WTC11 (cell line): ENCODE results near the gene SGTA. TPM values are rescaled to one million over a fixed set of nuclear protein-coding genes. Genes with fewer than 3 reads are reported as not detected.

ENCODE experiments used
- ATAC-seq: fragments of 200-7000 bp; cut with Tn5 transposase; 2 replicates; pipeline ENCODE4 v1.10.0; 2021; ENCODE audit warnings: mild to moderate bottlenecking, moderate library complexity
- CTCF ChIA-PET: fragments of 300-600 bp; sonication (Branson Sonifier 250); formaldehyde crosslinking; loops from one replicate; lab custom pipeline; 2021; ENCODE audit warnings: antibody characterized with exemption; lab: Charles Lee
- POLR2A ChIA-PET: fragments of 350-600 bp; sonication (Branson Sonifier 250); formaldehyde crosslinking; loops from one replicate; lab custom pipeline; 2021; ENCODE audit warnings: antibody characterized with exemption; lab: Charles Lee
- DNase-seq: peaks from one replicate; pipeline ENCODE4 v3.0.0; 2021; ENCODE audit warnings: low spot score
- H3K27ac Mint-ChIP-seq: 2 replicates; pipeline ENCODE4 v1.8.0; 2021; ENCODE audit warnings: mixed read lengths
- H3K27me3 Mint-ChIP-seq: 2 replicates; pipeline ENCODE4 v1.8.0; 2021; ENCODE audit warnings: low read depth, mild to moderate bottlenecking, moderate library complexity, mixed read lengths
- H3K36me3 Mint-ChIP-seq: 2 replicates; pipeline ENCODE4 v1.8.0; 2021; ENCODE audit warnings: mixed read lengths
- H3K4me1 Mint-ChIP-seq: 2 replicates; pipeline ENCODE4 v1.8.0; 2022; ENCODE audit warnings: mixed read lengths
- H3K4me3 Mint-ChIP-seq: 2 replicates; pipeline ENCODE4 v1.8.0; 2021; ENCODE audit warnings: mild to moderate bottlenecking, moderate library complexity, mixed read lengths
- H3K9me3 Mint-ChIP-seq: 2 replicates; pipeline ENCODE4 v1.8.0; 2021; ENCODE audit warnings: mixed read lengths
- AR ChIP-seq: fragments of 250-450 bp; sonication (Bioruptor Pico); IDR thresholded peaks from 2 replicates; pipeline ENCODE4 v1.9.0; 2021; ENCODE audit warnings: mild to moderate bottlenecking
- CREM ChIP-seq: sonication (generic); formaldehyde crosslinking; IDR thresholded peaks from 2 replicates; pipeline ENCODE4 v1.8.1; 2022; ENCODE audit warnings: mild to moderate bottlenecking, missing genetic modification reagents, moderate library complexity
- EMX1 ChIP-seq: fragments of 250-450 bp; sonication (Bioruptor Pico); IDR thresholded peaks from 2 replicates; pipeline ENCODE4 v1.8.0; 2021; ENCODE audit warnings: mild to moderate bottlenecking
- ERG ChIP-seq: fragments of 250-450 bp; sonication (Bioruptor Pico); IDR thresholded peaks from 2 replicates; pipeline ENCODE4 v1.8.0; 2021; ENCODE audit warnings: mild to moderate bottlenecking
- GRHL2 ChIP-seq: fragments of 250-450 bp; sonication (Bioruptor Pico); IDR thresholded peaks from 2 replicates; pipeline ENCODE4 v1.8.0; 2022; ENCODE audit warnings: mild to moderate bottlenecking, moderate library complexity; ENCODE audit not compliant: insufficient replicate concordance, severe bottlenecking
- IRF1 ChIP-seq: sonication (generic); formaldehyde crosslinking; IDR thresholded peaks from 2 replicates; pipeline ENCODE4 v1.8.0; 2023; ENCODE audit warnings: missing genetic modification reagents
- IRF2 ChIP-seq: sonication (generic); formaldehyde crosslinking; IDR thresholded peaks from 2 replicates; pipeline ENCODE4 v1.8.0; 2022; ENCODE audit warnings: low read depth, missing genetic modification reagents, borderline replicate concordance
- MAX ChIP-seq: sonication (generic); formaldehyde crosslinking; IDR thresholded peaks from 2 replicates; pipeline ENCODE4 v1.8.0; 2022; ENCODE audit warnings: mild to moderate bottlenecking, missing genetic modification reagents
- MLX ChIP-seq: sonication (generic); formaldehyde crosslinking; IDR thresholded peaks from 2 replicates; pipeline ENCODE4 v1.8.1; 2023; ENCODE audit warnings: mild to moderate bottlenecking, missing genetic modification reagents, moderate library complexity
- MYBL2 ChIP-seq: sonication (generic); formaldehyde crosslinking; IDR thresholded peaks from 2 replicates; pipeline ENCODE4 v1.8.1; 2023; ENCODE audit warnings: mild to moderate bottlenecking, moderate library complexity, missing genetic modification reagents
- NFATC4 ChIP-seq: fragments of 250-450 bp; sonication (Bioruptor Pico); IDR thresholded peaks from 2 replicates; pipeline ENCODE4 v1.9.0; 2021; ENCODE audit warnings: mild to moderate bottlenecking
- NFE2L1 ChIP-seq: sonication (generic); formaldehyde crosslinking; IDR thresholded peaks from 2 replicates; pipeline ENCODE4 v1.8.1; 2023; ENCODE audit warnings: missing genetic modification reagents
- PREB ChIP-seq: sonication (generic); formaldehyde crosslinking; IDR thresholded peaks from 2 replicates; pipeline ENCODE4 v1.8.1; 2022; ENCODE audit warnings: mild to moderate bottlenecking, missing genetic modification reagents, moderate library complexity, borderline replicate concordance
- SP1 ChIP-seq: sonication (generic); formaldehyde crosslinking; conservative IDR thresholded peaks from 2 replicates; pipeline ENCODE4 v1.8.1; 2022; ENCODE audit warnings: missing genetic modification reagents
- TCF7 ChIP-seq: sonication (generic); formaldehyde crosslinking; IDR thresholded peaks from 2 replicates; pipeline ENCODE4 v1.8.0; 2022; ENCODE audit warnings: mild to moderate bottlenecking, low read depth, missing genetic modification reagents, moderate library complexity
- USF1 ChIP-seq: sonication (generic); formaldehyde crosslinking; IDR thresholded peaks from 2 replicates; pipeline ENCODE4 v1.8.0; 2022; ENCODE audit warnings: mild to moderate bottlenecking, missing genetic modification reagents
- ZBTB43 ChIP-seq: sonication (generic); formaldehyde crosslinking; IDR thresholded peaks from 2 replicates; pipeline ENCODE4 v1.8.1; 2023; ENCODE audit warnings: mild to moderate bottlenecking, missing genetic modification reagents
- ZNF138 ChIP-seq: sonication (generic); formaldehyde crosslinking; conservative IDR thresholded peaks from 2 replicates; pipeline ENCODE4 v1.8.1; 2022; ENCODE audit warnings: mild to moderate bottlenecking, moderate library complexity, missing genetic modification reagents
- ZNF232 ChIP-seq: sonication (generic); formaldehyde crosslinking; IDR thresholded peaks from 2 replicates; pipeline ENCODE4 v1.8.0; 2022; ENCODE audit warnings: mild to moderate bottlenecking, missing genetic modification reagents
- ZNF263 ChIP-seq: sonication (generic); formaldehyde crosslinking; IDR thresholded peaks from 2 replicates; pipeline ENCODE4 v1.8.1; 2022; ENCODE audit warnings: low read depth, mild to moderate bottlenecking, moderate library complexity, missing genetic modification reagents
- ZNF396 ChIP-seq: fragments of 250-450 bp; sonication (Bioruptor Pico); IDR thresholded peaks from 2 replicates; pipeline ENCODE4 v1.8.0; 2021; ENCODE audit warnings: mild to moderate bottlenecking, moderate library complexity, borderline replicate concordance
- ZNF416 ChIP-seq: fragments of 250-450 bp; sonication (Bioruptor Pico); IDR thresholded peaks from 2 replicates; pipeline ENCODE4 v1.9.0; 2021; ENCODE audit warnings: mild to moderate bottlenecking, inconsistent platforms
- ZNF671 ChIP-seq: fragments of 250-450 bp; sonication (Bioruptor Pico); IDR thresholded peaks from 2 replicates; pipeline ENCODE4 v1.8.0; 2021; ENCODE audit warnings: mild to moderate bottlenecking
- total RNA-seq: library from RNA; stranded (reverse); gene quantifications from 3 replicates; pipeline ENCODE4 v1.2.3, GENCODE V29; 2021

The SGTA gene
- total RNA-seq, 1 experiment from 2014 or later = 91.2 TPM

- Mint-ChIP-seq H3K27me3 (no peaks in the 10 kb centered on the region), H3K4me3 (no peak overlapping the region), H3K9me3 (no peaks in the 10 kb centered on the region), H3K36me3 (peaks cover 23% of the 10 kb centered on the region), H3K4me1 (no peaks in the 10 kb centered on the region), H3K27ac (no peak overlapping the region)
- no peak for ATAC-seq
- ChIA-PET POLR2A (no interaction called here), CTCF (no interaction called here)
- TF ChIP-seq ZNF671 (CRISPR knock-in tag) (no peak), ERG (no peak), MAX (CRISPR knock-in tag) (no peak), NFATC4 (CRISPR knock-in tag) (no peak), IRF1 (CRISPR knock-in tag) (no peak), ZBTB43 (no peak), PREB (CRISPR knock-in tag) (no peak), NFE2L1 (CRISPR knock-in tag) (no peak), SP1 (CRISPR knock-in tag) (no peak), USF1 (CRISPR knock-in tag) (no peak), ZNF138 (CRISPR knock-in tag) (no peak), MLX (CRISPR knock-in tag) (no peak), ZNF232 (CRISPR knock-in tag) (no peak)
- no peak for DNase-seq
Observed at GRCh38 chr19:2808129-2808941, 25.3 kb upstream of the SGTA start.

- DNase-seq = no peak
- Mint-ChIP-seq H3K4me1 (no peaks in the 10 kb centered on the region), H3K36me3 (peaks cover 29% of the 10 kb centered on the region), H3K27me3 (no peaks in the 10 kb centered on the region), H3K27ac (no peak overlapping the region), H3K4me3 (no peak overlapping the region), H3K9me3 (no peaks in the 10 kb centered on the region)
- no peak for ATAC-seq
- ChIA-PET POLR2A (no interaction called here), CTCF (no interaction called here)
- TF ChIP-seq ZNF396 (no peak), NFE2L1 (CRISPR knock-in tag) (no peak), ERG (no peak), MYBL2 (no peak), GRHL2 (CRISPR knock-in tag) (no peak), ZNF416 (CRISPR knock-in tag) (no peak), EMX1 (no peak), TCF7 (CRISPR knock-in tag) (no peak), ZNF263 (CRISPR knock-in tag) (no peak), IRF2 (CRISPR knock-in tag) (no peak), CREM (CRISPR knock-in tag) (no peak), AR (no peak)
Observed at GRCh38 chr19:2807379-2808128, 24.5 kb upstream of the SGTA start.
